Neural cell (in vitro differentiated cells): ENCODE measurements around the gene SRSF5.

Source experiments
- EP300 ChIP-seq: fragments of 450-650 bp; conservative IDR thresholded peaks from 2 replicates; pipeline ENCODE4 v1.6.1; 2014; ENCODE audit warnings: antibody characterized with exemption, mild to moderate bottlenecking, moderate library complexity; ENCODE audit not compliant: poor library complexity, severe bottlenecking
- EZH2 ChIP-seq: fragments of 200-600, 300-800 bp; shearing (Covaris generic), sonication (generic); IDR thresholded peaks from 2 replicates; pipeline ENCODE4 v1.6.1; 2014; ENCODE audit warnings: antibody characterized with exemption, low read length, borderline replicate concordance, mild to moderate bottlenecking; ENCODE audit not compliant: insufficient read depth, poor library complexity, severe bottlenecking
- MXI1 ChIP-seq: fragments of 450-650 bp; conservative IDR thresholded peaks from 2 replicates; pipeline ENCODE4 v1.6.1; 2014; ENCODE audit warnings: antibody characterized with exemption, mild to moderate bottlenecking; ENCODE audit not compliant: poor library complexity, severe bottlenecking
- POLR2AphosphoS5 ChIP-seq: IDR thresholded peaks from 2 replicates; pipeline ENCODE4 v1.6.1; 2012
- RAD21 ChIP-seq: fragments of 450-650 bp; conservative IDR thresholded peaks from 2 replicates; pipeline ENCODE4 v1.6.1; 2014; ENCODE audit warnings: antibody characterized with exemption, mild to moderate bottlenecking, moderate library complexity
- SMC3 ChIP-seq: fragments of 450-650 bp; conservative IDR thresholded peaks from 2 replicates; pipeline ENCODE4 v1.6.1; 2014; ENCODE audit warnings: antibody characterized with exemption, mild to moderate bottlenecking, moderate library complexity; ENCODE audit not compliant: poor library complexity
- TF ChIP-seq, protein P1 (sequence below): fragments of 450-650 bp; IDR thresholded peaks from 2 replicates; pipeline ENCODE4 v1.5.1; 2014; ENCODE audit warnings: antibody characterized with exemption, mild to moderate bottlenecking, moderate library complexity; ENCODE audit not compliant: poor library complexity, severe bottlenecking
- TF ChIP-seq, protein P2 (sequence below): IDR thresholded peaks from 2 replicates; pipeline ENCODE4 v1.6.1; 2012; ENCODE audit warnings: borderline replicate concordance

DNA sequence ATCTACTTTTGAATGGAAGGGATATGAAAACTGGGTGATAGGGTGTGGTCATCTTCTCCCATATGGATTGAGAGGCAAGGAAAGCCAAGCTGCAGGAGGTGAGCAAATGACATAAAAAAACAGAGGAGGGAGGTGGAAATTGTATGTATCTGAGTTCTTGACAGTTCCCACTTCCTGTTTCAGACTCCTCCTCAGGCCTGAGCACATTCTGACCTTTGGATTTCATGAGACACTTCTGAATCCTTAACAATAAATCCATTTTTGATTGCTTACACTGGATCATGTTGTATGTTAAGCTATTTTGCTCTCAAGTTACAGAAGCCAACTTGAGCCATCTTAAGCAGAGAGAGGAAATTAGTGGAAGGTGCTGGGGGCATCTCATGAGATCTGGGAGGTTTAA lies 11.6 kb upstream of the SRSF5 start:
- TF ChIP-seq, protein P1, sequence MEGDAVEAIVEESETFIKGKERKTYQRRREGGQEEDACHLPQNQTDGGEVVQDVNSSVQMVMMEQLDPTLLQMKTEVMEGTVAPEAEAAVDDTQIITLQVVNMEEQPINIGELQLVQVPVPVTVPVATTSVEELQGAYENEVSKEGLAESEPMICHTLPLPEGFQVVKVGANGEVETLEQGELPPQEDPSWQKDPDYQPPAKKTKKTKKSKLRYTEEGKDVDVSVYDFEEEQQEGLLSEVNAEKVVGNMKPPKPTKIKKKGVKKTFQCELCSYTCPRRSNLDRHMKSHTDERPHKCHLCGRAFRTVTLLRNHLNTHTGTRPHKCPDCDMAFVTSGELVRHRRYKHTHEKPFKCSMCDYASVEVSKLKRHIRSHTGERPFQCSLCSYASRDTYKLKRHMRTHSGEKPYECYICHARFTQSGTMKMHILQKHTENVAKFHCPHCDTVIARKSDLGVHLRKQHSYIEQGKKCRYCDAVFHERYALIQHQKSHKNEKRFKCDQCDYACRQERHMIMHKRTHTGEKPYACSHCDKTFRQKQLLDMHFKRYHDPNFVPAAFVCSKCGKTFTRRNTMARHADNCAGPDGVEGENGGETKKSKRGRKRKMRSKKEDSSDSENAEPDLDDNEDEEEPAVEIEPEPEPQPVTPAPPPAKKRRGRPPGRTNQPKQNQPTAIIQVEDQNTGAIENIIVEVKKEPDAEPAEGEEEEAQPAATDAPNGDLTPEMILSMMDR = no peak
- no peak for TF ChIP-seq SMC3
- no peak for TF ChIP-seq EP300
- TF ChIP-seq, protein P2, sequence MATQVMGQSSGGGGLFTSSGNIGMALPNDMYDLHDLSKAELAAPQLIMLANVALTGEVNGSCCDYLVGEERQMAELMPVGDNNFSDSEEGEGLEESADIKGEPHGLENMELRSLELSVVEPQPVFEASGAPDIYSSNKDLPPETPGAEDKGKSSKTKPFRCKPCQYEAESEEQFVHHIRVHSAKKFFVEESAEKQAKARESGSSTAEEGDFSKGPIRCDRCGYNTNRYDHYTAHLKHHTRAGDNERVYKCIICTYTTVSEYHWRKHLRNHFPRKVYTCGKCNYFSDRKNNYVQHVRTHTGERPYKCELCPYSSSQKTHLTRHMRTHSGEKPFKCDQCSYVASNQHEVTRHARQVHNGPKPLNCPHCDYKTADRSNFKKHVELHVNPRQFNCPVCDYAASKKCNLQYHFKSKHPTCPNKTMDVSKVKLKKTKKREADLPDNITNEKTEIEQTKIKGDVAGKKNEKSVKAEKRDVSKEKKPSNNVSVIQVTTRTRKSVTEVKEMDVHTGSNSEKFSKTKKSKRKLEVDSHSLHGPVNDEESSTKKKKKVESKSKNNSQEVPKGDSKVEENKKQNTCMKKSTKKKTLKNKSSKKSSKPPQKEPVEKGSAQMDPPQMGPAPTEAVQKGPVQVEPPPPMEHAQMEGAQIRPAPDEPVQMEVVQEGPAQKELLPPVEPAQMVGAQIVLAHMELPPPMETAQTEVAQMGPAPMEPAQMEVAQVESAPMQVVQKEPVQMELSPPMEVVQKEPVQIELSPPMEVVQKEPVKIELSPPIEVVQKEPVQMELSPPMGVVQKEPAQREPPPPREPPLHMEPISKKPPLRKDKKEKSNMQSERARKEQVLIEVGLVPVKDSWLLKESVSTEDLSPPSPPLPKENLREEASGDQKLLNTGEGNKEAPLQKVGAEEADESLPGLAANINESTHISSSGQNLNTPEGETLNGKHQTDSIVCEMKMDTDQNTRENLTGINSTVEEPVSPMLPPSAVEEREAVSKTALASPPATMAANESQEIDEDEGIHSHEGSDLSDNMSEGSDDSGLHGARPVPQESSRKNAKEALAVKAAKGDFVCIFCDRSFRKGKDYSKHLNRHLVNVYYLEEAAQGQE = no peak
- no peak for TF ChIP-seq POLR2AphosphoS5
- TF ChIP-seq EZH2 = no peak
- TF ChIP-seq MXI1 = no peak
- TF ChIP-seq RAD21 = no peak
